Tibial nerve (tissue), 3 donors: ENCODE measurements around the gene FBN2.

ENCODE experiments used
- POLR2A ChIP-seq, 2 donors: fragments of 450-650 bp; IDR thresholded peaks; one replicate each; pipeline ENCODE4 v1.6.1; 2017; ENCODE audit warnings: antibody characterized with exemption in 2 of 2, mild to moderate bottlenecking in 2 of 2, moderate library complexity in 2 of 2
- TF ChIP-seq, protein P1 (sequence below), 5 experiments: fragments of 200-600 bp in 3 of 5; fragments of 450-650 bp in 2 of 5; sonication (generic) in 3 of 5; IDR thresholded peaks; one replicate each; pipeline ENCODE4 v1.5.1; 2016 to 2019; ENCODE audit warnings: antibody characterized with exemption in 5 of 5, mild to moderate bottlenecking in 3 of 5, moderate library complexity in 2 of 5

DNA sequence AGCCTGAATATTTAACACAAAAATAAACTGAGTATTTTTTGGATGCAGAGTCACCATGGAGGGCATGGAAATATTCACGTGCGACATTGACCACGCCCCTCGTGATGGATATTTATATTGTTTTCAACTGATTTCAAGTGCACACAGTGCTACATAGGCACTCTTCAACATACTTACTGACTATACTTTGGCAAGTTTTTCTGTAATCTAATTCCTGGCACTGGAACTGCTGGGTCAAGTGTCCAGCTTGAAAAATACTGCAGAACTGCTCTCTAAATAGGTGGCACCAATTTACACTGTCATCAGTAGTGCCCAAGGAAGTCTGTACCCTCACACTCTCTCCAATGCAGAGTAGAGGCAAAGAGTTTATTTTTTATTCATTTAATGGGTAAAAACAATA lies 65.1 kb downstream of the FBN2 start:
- TF ChIP-seq, protein P1, sequence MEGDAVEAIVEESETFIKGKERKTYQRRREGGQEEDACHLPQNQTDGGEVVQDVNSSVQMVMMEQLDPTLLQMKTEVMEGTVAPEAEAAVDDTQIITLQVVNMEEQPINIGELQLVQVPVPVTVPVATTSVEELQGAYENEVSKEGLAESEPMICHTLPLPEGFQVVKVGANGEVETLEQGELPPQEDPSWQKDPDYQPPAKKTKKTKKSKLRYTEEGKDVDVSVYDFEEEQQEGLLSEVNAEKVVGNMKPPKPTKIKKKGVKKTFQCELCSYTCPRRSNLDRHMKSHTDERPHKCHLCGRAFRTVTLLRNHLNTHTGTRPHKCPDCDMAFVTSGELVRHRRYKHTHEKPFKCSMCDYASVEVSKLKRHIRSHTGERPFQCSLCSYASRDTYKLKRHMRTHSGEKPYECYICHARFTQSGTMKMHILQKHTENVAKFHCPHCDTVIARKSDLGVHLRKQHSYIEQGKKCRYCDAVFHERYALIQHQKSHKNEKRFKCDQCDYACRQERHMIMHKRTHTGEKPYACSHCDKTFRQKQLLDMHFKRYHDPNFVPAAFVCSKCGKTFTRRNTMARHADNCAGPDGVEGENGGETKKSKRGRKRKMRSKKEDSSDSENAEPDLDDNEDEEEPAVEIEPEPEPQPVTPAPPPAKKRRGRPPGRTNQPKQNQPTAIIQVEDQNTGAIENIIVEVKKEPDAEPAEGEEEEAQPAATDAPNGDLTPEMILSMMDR (IDR thresholded peaks at IDR 0.05), result no peak
- TF ChIP-seq POLR2A (IDR thresholded peaks at IDR 0.05), result no peak
